ENCODE data around the gene GNAZ.

GRCh38 chr22:23131931-23132330 lies 61.6 kb downstream of the GNAZ start:
- no peak for TF ChIP-seq EP300 (conservative IDR thresholded peaks at IDR 0.05; ENCODE audit: poor library complexity, severe bottlenecking)
- TF ChIP-seq RAD21 (conservative IDR thresholded peaks at IDR 0.05): no peak
- TF ChIP-seq POLR2AphosphoS5 (IDR thresholded peaks at IDR 0.05): no peak
- no peak for TF ChIP-seq CTCF (IDR thresholded peaks at IDR 0.05; ENCODE audit: poor library complexity, severe bottlenecking)
- TF ChIP-seq EZH2 (IDR thresholded peaks at IDR 0.05; ENCODE audit: borderline replicate concordance, insufficient read depth, low read length, poor library complexity, severe bottlenecking): no peak
- TF ChIP-seq REST (IDR thresholded peaks at IDR 0.05; ENCODE audit: borderline replicate concordance): no peak
